Upper lobe of right lung (tissue), 1 donor: ENCODE data around the gene SRD5A2. TPM values are rescaled to one million over a fixed set of nuclear protein-coding genes. Genes with fewer than 3 reads are reported as not detected.

Experiments used
- ATAC-seq: fragments of 200-7000 bp; cut with Tn5 transposase; one replicate; pipeline ENCODE4 v1.9.1; 2020; ENCODE audit warnings: mild to moderate bottlenecking, moderate library complexity
- DNase-seq: peaks from one replicate; pipeline ENCODE4 v3.0.0-alpha.2; 2020
- H3K27ac ChIP-seq: fragments of 200-600 bp; one replicate; pipeline ENCODE4 v1.8.0; 2022
- H3K27me3 ChIP-seq: fragments of 200-600 bp; one replicate; pipeline ENCODE4 v1.8.0; 2022; ENCODE audit warnings: mild to moderate bottlenecking
- H3K36me3 ChIP-seq: fragments of 200-600 bp; one replicate; pipeline ENCODE4 v1.8.0; 2022
- H3K4me1 ChIP-seq: fragments of 200-600 bp; one replicate; pipeline ENCODE4 v1.8.0; 2022
- H3K4me3 ChIP-seq: fragments of 200-600 bp; one replicate; pipeline ENCODE4 v1.8.0; 2022; ENCODE audit warnings: mild to moderate bottlenecking
- H3K9me3 ChIP-seq: fragments of 200-600 bp; one replicate; pipeline ENCODE4 v1.8.0; 2022
- CTCF ChIP-seq: fragments of 200-600 bp; IDR thresholded peaks from one replicate; pipeline ENCODE4 v1.8.0; 2022; ENCODE audit warnings: antibody characterized with exemption
- intact Hi-C: fragments of 100-400 bp; cut with DNase I; formaldehyde crosslinking; loops from one replicate; pipeline ENCODE4 v1.11.0; 2022
- total RNA-seq: library from RNA; stranded (reverse); fragmentation: NEBNext Ultra II Directional; extraction: Animal tissue kit (Norgen Biotek cat#: 25700); gene quantifications from one replicate; pipeline ENCODE4 v1.2.1, GENCODE V29; 2021
- donor health status: DM: no; HTN: yes; CAD: no; lungs with severe emphysema.

The SRD5A2 gene
- total RNA-seq, 1 donor from 2014 or later, result not detected

- no peak for DNase-seq
- no peak for TF ChIP-seq CTCF
- no peak overlapping the region for H3K4me3 ChIP-seq
- no peak for ATAC-seq
- H3K27me3 ChIP-seq, result no peaks in the 10 kb centered on the region
- intact Hi-C loops, result no loop called here
- no peaks in the 10 kb centered on the region for H3K4me1 ChIP-seq
- H3K9me3 ChIP-seq, result no peaks in the 10 kb centered on the region
- no peak overlapping the region for H3K27ac ChIP-seq
- H3K36me3 ChIP-seq, result no peaks in the 10 kb centered on the region
Observed at GRCh38 chr2:31533036-31533435, 47.7 kb downstream of the SRD5A2 start.

DNA sequence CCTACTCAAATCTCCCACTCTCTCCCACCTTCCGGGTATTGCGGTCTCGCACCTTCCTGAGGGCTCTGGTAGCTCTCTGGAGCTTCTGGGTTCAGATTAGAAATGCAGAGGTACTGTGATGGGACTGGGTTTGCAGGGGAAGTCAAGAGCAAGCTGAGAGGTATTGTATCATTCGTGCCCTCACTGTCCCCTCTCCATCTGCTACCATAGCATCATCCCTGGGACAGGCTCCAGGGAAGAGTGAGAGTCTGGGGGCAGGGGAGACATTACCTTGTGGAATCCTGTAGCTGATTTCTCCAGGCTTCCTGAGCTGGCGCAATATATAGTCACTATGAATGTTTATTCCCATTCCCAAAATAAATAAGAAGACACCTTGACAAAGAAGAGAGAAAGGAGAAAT, 49.6 kb downstream of the SRD5A2 start:
- TF ChIP-seq CTCF, result no peak
- H3K9me3 ChIP-seq, result no peaks in the 10 kb centered on the region

GRCh38 chr2:31529256-31529655, 51.5 kb downstream of the SRD5A2 start:
- no peak for TF ChIP-seq CTCF
- intact Hi-C loops, result no loop called here
- H3K9me3 ChIP-seq, result no peaks in the 10 kb centered on the region
- DNase-seq, result no peak
- H3K4me1 ChIP-seq, result no peaks in the 10 kb centered on the region
- no peaks in the 10 kb centered on the region for H3K36me3 ChIP-seq
- no peak for ATAC-seq
- no peak overlapping the region for H3K27ac ChIP-seq
- H3K27me3 ChIP-seq, result no peaks in the 10 kb centered on the region
- H3K4me3 ChIP-seq, result no peak overlapping the region

More for the DNA sequence above, 49.6 kb downstream of the SRD5A2 start:
- H3K4me1 ChIP-seq, result no peaks in the 10 kb centered on the region
- intact Hi-C loops, result no loop called here
- no peak overlapping the region for H3K4me3 ChIP-seq
- ATAC-seq (no peak), DNase-seq (no peak)
- H3K27me3 ChIP-seq, result no peaks in the 10 kb centered on the region
- no peaks in the 10 kb centered on the region for H3K36me3 ChIP-seq
- no peak overlapping the region for H3K27ac ChIP-seq

DNA sequence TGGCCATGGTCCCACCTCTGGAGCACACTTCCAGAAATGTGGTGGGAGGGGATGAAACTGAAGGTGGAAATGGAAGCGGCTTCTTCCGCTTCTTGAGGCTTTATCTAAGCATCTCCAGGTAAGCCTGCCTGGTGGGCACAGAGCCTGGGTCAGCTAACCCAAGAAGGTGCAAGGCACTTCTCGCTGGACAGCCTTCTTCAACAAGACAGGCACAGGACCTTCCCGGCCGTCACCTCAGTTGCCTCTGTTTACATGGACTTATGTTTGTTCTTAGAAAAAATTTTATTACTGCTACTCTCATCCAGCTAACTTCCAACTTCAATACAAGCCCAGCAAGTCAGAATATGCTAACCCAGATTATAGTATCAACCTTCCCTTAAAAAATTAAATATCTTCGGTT, 51.9 kb downstream of the SRD5A2 start:
- no peak for TF ChIP-seq CTCF

DNA sequence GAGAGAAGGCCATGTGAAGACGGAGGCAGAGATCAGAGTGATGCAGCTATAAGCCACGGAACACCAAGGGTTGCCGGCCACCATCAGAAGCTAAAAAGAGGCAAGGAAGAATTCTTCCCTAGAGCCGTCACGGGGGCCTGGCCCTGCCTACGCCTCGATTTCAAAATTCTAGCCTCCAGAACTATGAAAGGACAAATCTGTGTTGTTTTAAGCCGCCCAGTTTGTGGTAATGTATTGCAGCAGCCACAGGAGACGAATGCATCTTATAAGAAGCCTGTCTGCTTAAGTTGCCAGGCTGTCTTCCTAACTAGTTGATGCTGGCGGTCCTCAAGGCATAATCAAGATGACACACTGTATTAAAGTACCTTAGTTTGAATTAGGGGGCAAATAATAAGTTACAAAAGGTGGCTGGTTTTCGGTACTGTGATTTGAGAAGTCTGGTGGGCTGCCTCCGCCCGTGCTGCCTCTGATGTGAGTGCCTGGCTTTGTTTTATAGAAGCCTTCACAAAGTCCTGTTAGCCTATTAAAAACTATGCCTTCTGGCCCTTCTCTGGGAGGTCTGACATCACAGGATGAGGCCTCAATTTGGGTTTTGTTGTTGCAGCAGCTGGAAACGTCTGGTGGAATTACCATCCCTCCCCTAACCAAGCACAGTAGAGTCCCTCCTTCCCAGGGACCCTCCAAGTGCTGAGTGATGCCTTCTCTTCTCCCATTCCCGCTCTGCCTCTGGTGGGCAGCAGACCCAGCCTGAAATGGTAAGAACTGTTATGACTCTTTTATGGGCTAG, 53.6 kb downstream of the SRD5A2 start:
- no peaks in the 10 kb centered on the region for H3K36me3 ChIP-seq
- no peak overlapping the region for H3K4me3 ChIP-seq
- H3K4me1 ChIP-seq, result no peaks in the 10 kb centered on the region
- ATAC-seq, result no peak
- TF ChIP-seq CTCF, result no peak
- no peak for DNase-seq
- H3K27ac ChIP-seq, result no peak overlapping the region
- intact Hi-C loops, result no loop called here
- H3K27me3 ChIP-seq, result no peaks in the 10 kb centered on the region
- H3K9me3 ChIP-seq, result no peaks in the 10 kb centered on the region

More for the DNA sequence above, 51.9 kb downstream of the SRD5A2 start:
- no peaks in the 10 kb centered on the region for H3K27me3 ChIP-seq
- no peak for ATAC-seq
- H3K36me3 ChIP-seq, result no peaks in the 10 kb centered on the region
- no peaks in the 10 kb centered on the region for H3K9me3 ChIP-seq
- no peak overlapping the region for H3K4me3 ChIP-seq
- no peaks in the 10 kb centered on the region for H3K4me1 ChIP-seq
- intact Hi-C loops, result no loop called here
- DNase-seq, result no peak
- H3K27ac ChIP-seq, result no peak overlapping the region
